PC-9 (cell line): Measurements from ENCODE around the gene ASTN2. TPM values are rescaled to one million over a fixed set of nuclear protein-coding genes. Genes with fewer than 3 reads are reported as not detected.

Source experiments
- BruUV-seq: library from RNA; stranded (reverse); fragments of 400-500 nt; replicated peaks from 2 replicates; lab custom pipeline; 2021; lab: Mats Ljungman, UMichigan
- CTCF ChIA-PET: fragments of 300-600 bp; sonication (Branson Sonifier 250); formaldehyde crosslinking; loops from one replicate; lab custom pipeline; 2022; ENCODE audit warnings: antibody characterized with exemption; lab: Charles Lee
- POLR2A ChIA-PET: fragments of 300-600 bp; sonication (Branson Sonifier 250); formaldehyde crosslinking; loops from one replicate; lab custom pipeline; 2022; ENCODE audit warnings: antibody characterized with exemption; ENCODE audit not compliant: unreplicated experiment; lab: Charles Lee
- DNase-seq, 2 experiments: peaks; one replicate each; pipeline versions ENCODE4 v3.0.0 to v3.0.0-alpha.2; 2015 to 2022; ENCODE audit warnings: mixed read lengths in 1 of 2
- H2AFZ ChIP-seq: fragments of 200-600 bp; sonication (generic); 2 replicates; pipeline ENCODE4 v1.8.1; 2017; ENCODE audit warnings: antibody characterized with exemption
- H3F3A ChIP-seq: fragments of 200-600 bp; sonication (generic); 2 replicates; pipeline ENCODE4 v1.8.1; 2017; ENCODE audit warnings: antibody characterized with exemption, mild to moderate bottlenecking, low read depth; ENCODE audit not compliant: insufficient read depth
- H3K27ac ChIP-seq: fragments of 200-600 bp; sonication (generic); 2 replicates; pipeline ENCODE4 v1.6.1; 2016; ENCODE audit warnings: mixed run types
- H3K27me3 ChIP-seq: fragments of 200-600 bp; sonication (generic); 2 replicates; pipeline ENCODE4 v1.6.1; 2016; ENCODE audit warnings: low read depth, mixed run types; ENCODE audit not compliant: insufficient read depth
- H3K36me3 ChIP-seq: fragments of 200-600 bp; sonication (generic); 2 replicates; pipeline ENCODE4 v1.6.1; 2016; ENCODE audit warnings: low read depth, mixed run types
- H3K4me1 ChIP-seq: fragments of 200-600 bp; sonication (generic); replicated peaks from 2 replicates; pipeline ENCODE4 v1.6.1; 2016; ENCODE audit warnings: mixed run types; ENCODE audit not compliant: insufficient read depth
- H3K4me2 ChIP-seq: fragments of 200-600 bp; sonication (generic); 2 replicates; pipeline ENCODE4 v1.6.1; 2017; ENCODE audit warnings: mixed run types
- H3K4me3 ChIP-seq: fragments of 200-600 bp; sonication (generic); 2 replicates; pipeline ENCODE4 v1.6.1; 2016; ENCODE audit warnings: mixed run types
- H3K79me2 ChIP-seq: fragments of 200-600 bp; sonication (generic); 2 replicates; pipeline ENCODE4 v1.6.1; 2017; ENCODE audit warnings: low read depth, mixed run types
- H3K9me2 ChIP-seq: fragments of 200-600 bp; sonication (generic); 2 replicates; pipeline ENCODE4 v1.8.1; 2017; ENCODE audit warnings: mild to moderate bottlenecking; ENCODE audit not compliant: insufficient read depth
- H3K9me3 ChIP-seq: fragments of 200-600 bp; sonication (generic); 2 replicates; pipeline ENCODE4 v1.8.1; 2016; ENCODE audit warnings: low read depth; ENCODE audit not compliant: insufficient read depth
- H4K20me1 ChIP-seq: fragments of 200-600 bp; sonication (generic); 2 replicates; pipeline ENCODE4 v1.8.1; 2017; ENCODE audit not compliant: insufficient read depth
- CTCF ChIP-seq: fragments of 200-600 bp; sonication (generic); conservative IDR thresholded peaks from 2 replicates; pipeline ENCODE4 v1.6.1; 2017; ENCODE audit warnings: mixed run types, antibody characterized with exemption, mild to moderate bottlenecking, moderate library complexity
- EZH2 ChIP-seq: fragments of 200-600 bp; sonication (generic); IDR thresholded peaks from 2 replicates; pipeline ENCODE4 v1.8.0; 2017; ENCODE audit warnings: antibody characterized with exemption, low read depth
- intact Hi-C: fragments of 100-400 bp; cut with micrococcal nuclease; formaldehyde crosslinking; loops from one replicate; pipeline ENCODE4 v1.10.0; 2022; ENCODE audit not compliant: unreplicated experiment
- total RNA-seq: library from RNA; stranded (reverse); gene quantifications from 2 replicates; pipeline ENCODE4 v1.2.3, GENCODE V29; 2021

Gene ASTN2
- total RNA-seq, 1 experiment from 2014 or later, result 6.2 TPM

GRCh38 chr9:117302487-117302886 lies 112.4 kb downstream of the ASTN2 start:
- POLR2A ChIA-PET, result no interaction called here

DNA sequence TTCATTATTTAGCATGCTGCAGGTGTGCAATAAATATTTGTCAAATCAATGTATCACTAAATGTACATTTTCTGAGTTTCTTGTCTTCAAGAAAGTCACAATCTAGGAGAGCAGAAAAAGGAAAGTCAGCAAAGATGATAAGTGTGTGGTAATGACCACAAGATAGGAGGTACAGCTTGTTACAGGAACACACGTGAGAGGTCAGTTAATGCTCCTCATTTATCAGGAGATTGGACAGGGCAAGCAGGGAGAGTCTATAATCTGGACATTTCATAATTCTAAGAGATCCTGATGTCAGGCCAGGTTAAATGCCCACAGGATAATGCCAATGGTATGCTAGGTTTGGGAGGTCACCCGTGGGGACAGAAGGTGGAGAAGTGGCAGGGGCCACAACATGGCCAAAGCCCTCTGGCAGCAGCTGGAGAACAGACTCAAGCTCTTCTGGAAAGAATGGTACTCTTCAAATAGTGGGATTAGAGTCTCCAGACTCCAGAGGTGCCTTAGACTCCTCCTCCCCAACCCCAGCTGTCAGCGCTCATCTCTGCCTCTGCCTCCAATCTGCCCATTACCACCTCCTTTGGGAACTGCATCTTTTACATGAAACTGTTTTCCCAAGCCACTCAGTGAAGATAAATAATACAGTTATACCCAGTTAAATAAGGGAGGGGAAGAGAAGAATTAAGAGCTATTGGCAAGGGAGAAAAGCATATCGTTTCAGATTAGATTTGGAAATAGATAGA lies 114.3 kb downstream of the ASTN2 start:
- no peak overlapping the region for H3K4me2 ChIP-seq
- H3K36me3 ChIP-seq, result no peaks in the 10 kb centered on the region
- no peak overlapping the region for H3K27ac ChIP-seq
- DNase-seq, result no peak
- H2AFZ ChIP-seq, result no peak overlapping the region
- no peaks in the 10 kb centered on the region for H4K20me1 ChIP-seq
- intact Hi-C loops, result no loop called here
- no peaks in the 10 kb centered on the region for H3K9me2 ChIP-seq
- ChIA-PET CTCF (no interaction called here), POLR2A (no interaction called here)
- TF ChIP-seq EZH2, result no peak
- no peak for TF ChIP-seq CTCF
- no peaks in the 10 kb centered on the region for H3K79me2 ChIP-seq
- no peaks in the 10 kb centered on the region for H3K4me1 ChIP-seq
- H3F3A ChIP-seq, result no peaks in the 10 kb centered on the region
- BruUV-seq, result no TSS peak
- no peaks in the 10 kb centered on the region for H3K9me3 ChIP-seq
- no peak overlapping the region for H3K4me3 ChIP-seq
- no peaks in the 10 kb centered on the region; the same call in 1 of the 2 replicates for H3K27me3 ChIP-seq

More at GRCh38 chr9:117302487-117302886, 112.4 kb downstream of the ASTN2 start:
- no peak overlapping the region for H2AFZ ChIP-seq
- CTCF ChIA-PET, result no interaction called here
- intact Hi-C loops, result no loop called here
- H4K20me1 ChIP-seq, result no peaks in the 10 kb centered on the region
- H3K27ac ChIP-seq, result no peak overlapping the region
- no peaks in the 10 kb centered on the region for H3F3A ChIP-seq
- no peaks in the 10 kb centered on the region for H3K9me3 ChIP-seq
- no peaks in the 10 kb centered on the region for H3K4me1 ChIP-seq
- TF ChIP-seq CTCF, result no peak
- TF ChIP-seq EZH2, result no peak
- no peak for DNase-seq
- H3K4me3 ChIP-seq, result no peak overlapping the region
- no TSS peak for BruUV-seq
- no peaks in the 10 kb centered on the region for H3K9me2 ChIP-seq
- H3K4me2 ChIP-seq, result no peak overlapping the region
- H3K27me3 ChIP-seq, result peaks cover 3% of the 10 kb centered on the region; the same call in 1 of the 2 replicates
- H3K79me2 ChIP-seq, result no peaks in the 10 kb centered on the region
- H3K36me3 ChIP-seq, result no peaks in the 10 kb centered on the region

- BruUV-seq, result no TSS peak
- TF ChIP-seq CTCF (no peak), EZH2 (no peak)
- Histone ChIP-seq H3K36me3 (no peaks in the 10 kb centered on the region), H3K9me2 (no peaks in the 10 kb centered on the region), H3K4me1 (no peaks in the 10 kb centered on the region), H3K79me2 (no peaks in the 10 kb centered on the region), H3K9me3 (no peaks in the 10 kb centered on the region), H3F3A (no peaks in the 10 kb centered on the region), H3K27ac (no peak overlapping the region), H2AFZ (no peak overlapping the region), H3K27me3 (no peaks in the 10 kb centered on the region), H3K4me3 (no peak overlapping the region), H4K20me1 (no peaks in the 10 kb centered on the region), H3K4me2 (no peak overlapping the region)
- POLR2A ChIA-PET, result no interaction called here
- DNase-seq, result no peak
- CTCF ChIA-PET, result no interaction called here
- intact Hi-C loops, result no loop called here
These were observed 118.4 kb downstream of the ASTN2 start for GRCh38 chr9:117296453-117296852.
